GM18873 (cell line): ENCODE data around the gene SPECC1L.

Source experiments
- ATAC-seq: cut with Tn5 transposase; IDR thresholded peaks from one replicate; pipeline ENCODE4 v1.9.1; 2021; ENCODE audit warnings: mild to moderate bottlenecking, moderate library complexity, moderate number of reproducible peaks; ENCODE audit not compliant: unreplicated experiment, low FRiP score

The SPECC1L gene

GRCh38 chr22:24319451-24319850, 48.8 kb downstream of the SPECC1L start:
- no peak for ATAC-seq

GRCh38 chr22:24321999-24322398, 51.4 kb downstream of the SPECC1L start:
- no peak for ATAC-seq

GRCh38 chr22:24322522-24322921, 51.9 kb downstream of the SPECC1L start:
- no peak for ATAC-seq

- ATAC-seq, result no peak
Observed at GRCh38 chr22:24323233-24323632, 52.6 kb downstream of the SPECC1L start.

GRCh38 chr22:24323695-24324094, 53.1 kb downstream of the SPECC1L start:
- no peak for ATAC-seq

GRCh38 chr22:24324137-24324536, 53.5 kb downstream of the SPECC1L start:
- no peak for ATAC-seq

- ATAC-seq, result no peak
Observed at GRCh38 chr22:24325105-24325757, 54.6 kb downstream of the SPECC1L start.

- ATAC-seq, result no peak
Observed at GRCh38 chr22:24326266-24326665, 55.6 kb downstream of the SPECC1L start.

- ATAC-seq, result no peak
Observed at GRCh38 chr22:24327832-24328231, 57.2 kb downstream of the SPECC1L start.

GRCh38 chr22:24329453-24329852, 58.8 kb downstream of the SPECC1L start:
- ATAC-seq, result no peak

- ATAC-seq, result no peak
Observed at GRCh38 chr22:24330636-24331035, 60.0 kb downstream of the SPECC1L start.

- ATAC-seq, result no peak
Observed at GRCh38 chr22:24331468-24332440, 61.1 kb downstream of the SPECC1L start.

GRCh38 chr22:24333301-24333700, 62.7 kb downstream of the SPECC1L start:
- no peak for ATAC-seq

- ATAC-seq, result no peak
Observed at GRCh38 chr22:24335496-24335895, 64.9 kb downstream of the SPECC1L start.

GRCh38 chr22:24337894-24338645, 67.4 kb downstream of the SPECC1L start:
- no peak for ATAC-seq

GRCh38 chr22:24338726-24339451, 68.3 kb downstream of the SPECC1L start:
- no peak for ATAC-seq

- no peak for ATAC-seq
Observed at GRCh38 chr22:24339452-24339747, 68.8 kb downstream of the SPECC1L start.

- ATAC-seq, result no peak
Observed at GRCh38 chr22:24341627-24342026, 71.0 kb downstream of the SPECC1L start.

- ATAC-seq, result no peak
Observed at GRCh38 chr22:24350627-24351026, 80.0 kb downstream of the SPECC1L start.

- ATAC-seq, result no peak
Observed at GRCh38 chr22:24353121-24353520, 82.5 kb downstream of the SPECC1L start.
